Esophagus squamous epithelium (tissue), 5 donors: ENCODE measurements around the gene CCDC192. TPM values are rescaled to one million over a fixed set of nuclear protein-coding genes. Genes with fewer than 3 reads are reported as not detected.

Experiments used
- DNase-seq: peaks from one replicate; lab custom pipeline; 2025; lab: John Stamatoyannopoulos, UW
- H3K27ac ChIP-seq, 4 donors: fragments of 200-600 bp; sonication (generic); one replicate each; pipeline ENCODE4 v1.5.1; 2016 to 2019; ENCODE audit warnings: mild to moderate bottlenecking in 1 of 4
- H3K27me3 ChIP-seq, 4 donors: fragments of 200-600 bp; sonication (generic); 1 replicate in 3 of 4; 2 replicates in 1 of 4; pipeline versions ENCODE4 v1.5.1 to v1.6.0; 2017 to 2021; ENCODE audit warnings: antibody characterized with exemption in 1 of 4
- H3K36me3 ChIP-seq, 3 donors: fragments of 200-600 bp; sonication (generic); one replicate each; pipeline ENCODE4 v1.5.1; 2016 to 2019
- H3K4me1 ChIP-seq, 3 donors: fragments of 200-600 bp; sonication (generic); one replicate each; pipeline ENCODE4 v1.5.1; 2017 to 2019
- H3K4me3 ChIP-seq, 4 donors: fragments of 200-600 bp; sonication (generic); 1 replicate in 3 of 4; 2 replicates in 1 of 4; pipeline ENCODE4 v1.5.1; 2016 to 2019; ENCODE audit warnings: mild to moderate bottlenecking in 2 of 4, moderate library complexity in 1 of 4
- H3K9me3 ChIP-seq, 3 donors: fragments of 200-600 bp; sonication (generic); one replicate each; pipeline ENCODE4 v1.5.1; 2016 to 2019
- CTCF ChIP-seq, 6 experiments: fragments of 450-650 bp in 4 of 6; fragments of 200-600 bp in 2 of 6; sonication (generic) in 2 of 6; IDR thresholded peaks; one replicate each; pipeline ENCODE4 v1.5.1; 2016 to 2019; ENCODE audit warnings: antibody characterized with exemption in 6 of 6, mild to moderate bottlenecking in 4 of 6, moderate library complexity in 4 of 6
- POLR2A ChIP-seq, 4 donors: fragments of 450-650 bp; IDR thresholded peaks; one replicate each; pipeline ENCODE4 v1.6.1; 2017; ENCODE audit warnings: antibody characterized with exemption in 4 of 4, mild to moderate bottlenecking in 4 of 4, moderate library complexity in 3 of 4
- WGBS, 2 donors: methylation state at CpG; one replicate each; pipeline ENCODE4 v1.1.5; 2018; 5-methylcytosine and 5-hydroxymethylcytosine counted together
- intact Hi-C: fragments of 100-400 bp; cut with DNase I; formaldehyde crosslinking; loops from one replicate; pipeline ENCODE4 v1.15.0; 2022
- total RNA-seq, 4 donors: library from RNA; depleted of rRNA; stranded (reverse); fragments of >200 nt; gene quantifications; one replicate each; pipeline ENCODE4 v1.1.0, GENCODE V29; 2016
- donor health status: DM: yes; HTN: yes; CAD: no.

CCDC192 gene
- total RNA-seq = not detected

DNA sequence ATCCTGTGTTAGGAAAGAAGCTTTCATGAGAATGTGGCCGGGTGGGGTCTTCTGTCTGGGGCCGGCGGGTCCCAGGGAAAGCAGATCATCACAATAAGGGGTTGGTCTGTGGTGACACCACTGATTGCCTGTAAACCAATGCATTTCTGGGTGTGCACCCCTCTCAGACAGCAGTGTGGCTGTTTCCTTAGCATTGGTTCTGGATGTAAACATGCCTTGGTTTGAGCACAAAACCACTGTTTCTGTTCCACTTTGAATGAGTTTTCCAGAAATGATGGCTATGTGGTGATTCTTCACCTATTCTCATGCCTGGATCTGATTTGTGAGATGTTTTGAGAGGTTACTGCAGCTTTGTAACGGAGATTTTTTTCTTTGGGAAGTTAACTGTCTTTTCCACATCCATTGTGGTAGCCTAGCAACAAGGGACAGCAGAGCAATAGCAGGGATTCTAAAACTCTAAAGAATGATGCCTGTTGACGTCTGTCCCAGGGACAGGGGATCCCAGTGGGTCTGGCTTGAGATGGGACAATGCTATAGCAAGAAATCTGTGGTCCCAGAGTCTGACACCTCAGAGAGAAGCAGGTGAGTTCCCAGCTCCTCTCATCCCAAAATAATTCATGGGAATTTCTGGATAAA is at the start of gene CCDC192:
Gene CCDC192 (plus strand): TSS at position 466 of the 636 bp plus-strand sequence. CDS start 55 bp downstream, at position 521.
- Histone ChIP-seq H3K4me1 (peaks cover 0 to 11% (median 5%) of the 10 kb centered on the region in 3 donors), H3K4me3 (no peak within 1 kb of the TSS), H3K36me3 (no peaks in the 10 kb centered on the region), H3K27ac (no peak within 1 kb of the TSS), H3K9me3 (no peaks in the 10 kb centered on the region), H3K27me3 (no peaks in the 10 kb centered on the region)
- intact Hi-C loops = no loop called here
- DNase-seq = no peak
- WGBS, 2 donors = 64 to 75% methylated on average over 5 of the region's 5 CpGs
- TF ChIP-seq POLR2A (IDR thresholded peaks at IDR 0.05) (no peak), CTCF (IDR thresholded peaks at IDR 0.05) (no peak)

- no peak for DNase-seq
- Histone ChIP-seq H3K4me3 (no peak overlapping the region), H3K9me3 (no peaks in the 10 kb centered on the region), H3K36me3 (no peaks in the 10 kb centered on the region), H3K27me3 (no peaks in the 10 kb centered on the region), H3K27ac (no peak overlapping the region), H3K4me1 (no peaks in the 10 kb centered on the region)
- TF ChIP-seq POLR2A (IDR thresholded peaks at IDR 0.05) (no peak), CTCF (IDR thresholded peaks at IDR 0.05) (no peak)
- intact Hi-C loops = no loop called here
- 85 to 89% methylated on average over 4 to 5 of the region's 6 CpGs for WGBS, 2 donors
These were observed 46.4 kb upstream of the CCDC192 start for GRCh38 chr5:127656825-127657224.

DNA sequence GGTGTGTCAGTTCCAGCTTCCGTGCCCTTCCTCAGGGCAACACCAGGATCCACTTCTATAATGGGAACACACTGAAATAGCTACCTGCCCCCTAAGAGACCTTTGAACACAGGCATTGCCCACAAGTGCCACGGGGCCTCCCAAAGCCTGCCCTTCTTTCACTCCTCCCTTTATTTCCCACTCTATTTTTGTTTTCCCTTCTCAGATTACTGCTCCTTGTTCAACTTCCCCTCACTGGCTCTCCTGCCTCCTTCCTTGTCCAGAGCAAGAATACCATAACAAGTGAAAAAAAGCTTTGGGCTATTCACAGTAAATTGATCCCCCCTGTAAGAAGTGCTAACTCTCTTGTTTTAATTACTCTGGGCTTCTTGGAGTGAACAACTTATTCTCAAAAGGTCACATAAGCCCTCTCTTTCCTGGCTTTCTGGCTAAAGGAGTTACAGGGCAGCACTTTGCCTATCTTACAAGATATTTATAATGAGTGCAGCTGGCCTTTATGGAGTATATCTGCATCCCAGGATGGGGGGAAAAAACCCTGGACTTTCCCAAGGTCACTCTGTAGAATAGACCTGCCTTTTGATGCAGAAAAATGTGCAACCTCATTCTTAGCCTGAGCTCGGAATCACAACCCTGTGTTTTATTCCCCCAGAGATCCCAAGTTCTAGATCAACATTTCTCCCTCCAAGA is 43.0 kb upstream of the CCDC192 start:
- Histone ChIP-seq H3K27me3 (no peaks in the 10 kb centered on the region), H3K4me3 (no peak overlapping the region), H3K4me1 (peaks cover 0 to 9% (median 0%) of the 10 kb centered on the region in 3 donors), H3K27ac (no peak overlapping the region), H3K9me3 (no peaks in the 10 kb centered on the region), H3K36me3 (no peaks in the 10 kb centered on the region)
- whole genome bisulfite sequencing, 2 donors = 56 to 58% methylated on average over 3 of the region's 3 CpGs
- no peak for DNase-seq
- TF ChIP-seq POLR2A (IDR thresholded peaks at IDR 0.05) (no peak), CTCF (IDR thresholded peaks at IDR 0.05) (no peak)
- intact Hi-C loops = no loop called here

DNA sequence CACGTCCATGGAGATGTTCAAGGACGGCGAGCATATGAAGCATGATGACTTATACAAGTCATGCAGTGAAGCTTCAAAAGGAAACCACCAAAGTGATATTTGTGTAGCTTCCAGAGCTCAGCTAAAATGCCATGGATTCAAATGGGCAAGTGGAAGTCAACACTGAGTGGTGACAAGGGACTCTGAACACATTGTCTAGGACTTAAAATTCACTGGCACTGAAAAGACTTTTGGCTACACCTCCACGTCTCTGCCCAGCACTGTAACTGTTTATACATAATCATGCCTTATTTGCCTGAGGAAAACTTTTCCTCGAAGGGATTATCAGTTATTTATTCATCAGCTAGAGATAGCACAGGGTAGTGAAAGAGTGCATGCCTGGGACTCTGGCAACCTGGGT is 39.1 kb upstream of the CCDC192 start:
- peaks cover 0 to 9% (median 0%) of the 10 kb centered on the region in 3 donors for H3K4me1 ChIP-seq
- 64 to 66% methylated on average over 5 of the region's 5 CpGs for WGBS, 2 donors
- H3K36me3 ChIP-seq = no peaks in the 10 kb centered on the region
- H3K9me3 ChIP-seq = no peaks in the 10 kb centered on the region
- H3K27ac ChIP-seq = no peak overlapping the region
- no peak overlapping the region for H3K4me3 ChIP-seq
- no peaks in the 10 kb centered on the region for H3K27me3 ChIP-seq
- intact Hi-C loops = no loop called here
- TF ChIP-seq CTCF (IDR thresholded peaks at IDR 0.05) = no peak
- TF ChIP-seq POLR2A (IDR thresholded peaks at IDR 0.05) = no peak
- no peak for DNase-seq

GRCh38 chr5:127665641-127666040 is 37.5 kb upstream of the CCDC192 start:
- peaks cover 0 to 9% (median 0%) of the 10 kb centered on the region in 3 donors for H3K4me1 ChIP-seq
- no peaks in the 10 kb centered on the region for H3K27me3 ChIP-seq
- no peaks in the 10 kb centered on the region for H3K36me3 ChIP-seq
- no peak for TF ChIP-seq POLR2A (IDR thresholded peaks at IDR 0.05)
- no peak for TF ChIP-seq CTCF (IDR thresholded peaks at IDR 0.05)
- no peaks in the 10 kb centered on the region for H3K9me3 ChIP-seq
- no peak overlapping the region for H3K27ac ChIP-seq
- intact Hi-C loops = no loop called here
- no peak for DNase-seq
- no peak overlapping the region for H3K4me3 ChIP-seq
